Chondrocyte (in vitro differentiated cells): Measurements from ENCODE around the gene NRXN3. TPM values are rescaled to one million over a fixed set of nuclear protein-coding genes. Genes with fewer than 3 reads are reported as not detected.

Source experiments
- DNase-seq: peaks from one replicate; pipeline ENCODE4 v3.0.0; 2021; ENCODE audit warnings: mixed read lengths, low spot score
- H3K27ac Mint-ChIP-seq: one replicate; pipeline ENCODE4 v1.8.0; 2021; ENCODE audit warnings: mild to moderate bottlenecking, moderate library complexity, mixed read lengths; ENCODE audit not compliant: unreplicated experiment
- H3K27me3 Mint-ChIP-seq: 2 replicates; pipeline ENCODE4 v1.8.0; 2021; ENCODE audit warnings: low read depth, mixed read lengths
- H3K36me3 Mint-ChIP-seq: 2 replicates; pipeline ENCODE4 v1.8.0; 2021; ENCODE audit warnings: low read depth, mixed read lengths
- H3K4me1 Mint-ChIP-seq: 2 replicates; pipeline ENCODE4 v1.8.0; 2021; ENCODE audit warnings: low read depth, mild to moderate bottlenecking, mixed read lengths
- H3K4me3 Mint-ChIP-seq: one replicate; pipeline ENCODE4 v1.8.0; 2021; ENCODE audit warnings: mild to moderate bottlenecking, moderate library complexity, mixed read lengths; ENCODE audit not compliant: unreplicated experiment
- H3K9me3 Mint-ChIP-seq: 2 replicates; pipeline ENCODE4 v1.8.0; 2021; ENCODE audit warnings: low read depth, mixed read lengths
- CTCF ChIP-seq: fragments of 200-600 bp; sonication (generic); IDR thresholded peaks from 2 replicates; pipeline ENCODE4 v1.5.0; 2021; ENCODE audit warnings: antibody characterized with exemption, mild to moderate bottlenecking, moderate library complexity
- total RNA-seq: library from RNA; stranded (reverse); gene quantifications from 3 replicates; pipeline ENCODE4 v1.2.1, GENCODE V29; 2021

The NRXN3 gene
- total RNA-seq, 1 donor from 2014 or later = 7.9 TPM

DNA sequence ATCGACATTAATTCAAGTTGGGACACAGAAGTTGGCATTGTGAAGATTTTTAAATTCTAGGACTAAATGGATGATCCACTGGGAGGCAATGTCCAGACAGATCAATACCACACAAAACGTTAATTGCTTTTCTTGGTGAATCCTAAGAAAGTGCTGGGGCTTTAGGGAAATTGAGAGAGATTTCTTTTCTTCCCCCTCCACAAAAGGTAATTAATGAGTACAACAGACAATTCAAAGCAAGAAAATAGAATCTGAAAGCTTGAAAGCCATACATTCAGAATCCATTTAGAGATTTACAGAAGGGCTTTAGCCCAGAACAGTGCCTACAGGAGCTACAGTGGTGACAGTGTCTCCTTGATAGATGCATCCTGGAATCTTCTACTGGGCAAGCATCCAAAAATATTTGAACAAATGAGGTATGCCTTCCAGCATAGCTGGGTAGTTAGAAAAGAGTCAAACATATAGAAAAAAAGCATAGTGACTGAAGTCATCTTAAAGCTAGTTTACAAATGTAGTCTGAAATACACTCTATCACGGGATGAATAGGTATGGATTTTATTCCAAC lies 1323.0 kb downstream of the NRXN3 start:
- Mint-ChIP-seq H3K4me3 (no peak overlapping the region), H3K27me3 (no peaks in the 10 kb centered on the region), H3K36me3 (no peaks in the 10 kb centered on the region), H3K4me1 (peaks cover 4% of the 10 kb centered on the region), H3K9me3 (peaks cover 4% of the 10 kb centered on the region), H3K27ac (no peak overlapping the region)
- TF ChIP-seq CTCF = no peak
- DNase-seq = no peak

DNA sequence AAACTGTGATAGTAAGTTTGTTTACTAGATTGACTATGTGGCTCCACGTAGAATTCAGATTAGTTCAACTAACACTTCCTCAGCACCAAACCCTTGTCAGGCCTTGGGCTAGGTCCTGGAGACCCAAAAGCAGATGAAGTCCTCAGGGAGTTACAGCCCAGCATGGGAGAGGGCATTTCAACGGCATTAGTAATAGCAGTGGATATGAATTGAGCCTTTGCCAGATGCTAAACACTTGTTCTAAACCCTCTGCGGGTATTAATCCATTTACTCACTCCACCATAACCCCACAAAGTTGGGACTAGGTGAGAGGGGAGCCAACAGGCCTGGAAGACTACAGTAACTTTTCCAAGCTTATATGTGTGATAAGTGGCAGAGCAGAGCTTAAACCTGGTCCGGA lies 1326.5 kb downstream of the NRXN3 start:
- no peak for DNase-seq
- H3K36me3 Mint-ChIP-seq = no peaks in the 10 kb centered on the region
- peaks cover 8% of the 10 kb centered on the region for H3K4me1 Mint-ChIP-seq
- H3K4me3 Mint-ChIP-seq = no peak overlapping the region
- H3K27ac Mint-ChIP-seq = no peak overlapping the region
- TF ChIP-seq CTCF = no peak
- no peaks in the 10 kb centered on the region for H3K27me3 Mint-ChIP-seq
- H3K9me3 Mint-ChIP-seq = no peaks in the 10 kb centered on the region

- Mint-ChIP-seq H3K9me3 (no peaks in the 10 kb centered on the region), H3K36me3 (no peaks in the 10 kb centered on the region), H3K4me1 (peaks cover 11% of the 10 kb centered on the region), H3K27ac (no peak overlapping the region), H3K27me3 (no peaks in the 10 kb centered on the region), H3K4me3 (no peak overlapping the region)
- no peak for DNase-seq
- no peak for TF ChIP-seq CTCF
Observed at GRCh38 chr14:79500489-79500888, 1330.3 kb downstream of the NRXN3 start.

GRCh38 chr14:79502136-79502750 lies 1332.1 kb downstream of the NRXN3 start:
- no peak for TF ChIP-seq CTCF
- Mint-ChIP-seq H3K27ac (no peak overlapping the region), H3K36me3 (no peaks in the 10 kb centered on the region), H3K4me1 (peaks cover 7% of the 10 kb centered on the region), H3K27me3 (no peaks in the 10 kb centered on the region), H3K4me3 (no peak overlapping the region), H3K9me3 (no peaks in the 10 kb centered on the region)
- no peak for DNase-seq

DNA sequence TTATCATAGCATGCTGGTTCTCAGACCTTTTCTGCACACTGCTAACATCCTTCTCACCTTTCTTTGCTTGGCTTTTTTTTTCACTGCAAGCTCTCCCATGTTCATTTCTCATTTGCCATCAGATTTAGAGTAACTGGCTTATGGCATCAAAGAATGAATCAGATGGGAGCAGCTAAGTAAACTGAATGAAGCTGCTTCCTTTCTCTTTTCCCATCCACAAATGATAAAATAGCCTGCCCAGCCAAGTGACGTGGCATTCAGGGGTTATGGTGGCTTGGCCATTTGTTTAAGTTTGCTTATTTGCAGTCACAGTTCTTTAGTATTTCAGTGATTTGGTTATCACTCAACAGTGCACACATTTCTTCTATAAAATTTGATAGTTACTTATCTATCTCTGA lies 1332.6 kb downstream of the NRXN3 start:
- H3K36me3 Mint-ChIP-seq = no peaks in the 10 kb centered on the region

More for the DNA sequence above, 1332.6 kb downstream of the NRXN3 start:
- H3K27me3 Mint-ChIP-seq = no peaks in the 10 kb centered on the region
- no peaks in the 10 kb centered on the region for H3K9me3 Mint-ChIP-seq
- DNase-seq = no peak
- TF ChIP-seq CTCF = no peak
- H3K4me3 Mint-ChIP-seq = no peak overlapping the region
- no peak overlapping the region for H3K27ac Mint-ChIP-seq
- peaks cover 7% of the 10 kb centered on the region for H3K4me1 Mint-ChIP-seq
